SK-N-MC (cell line): ENCODE measurements around the gene FDX1.
"Not testable (repeated sequence)": the region's sequence is repeated elsewhere in the genome, so short reads cannot be mapped to it uniquely, and the experiment has no call there.

Source experiments
- EZH2 ChIP-seq: fragments of 200-600 bp; sonication (generic); IDR thresholded peaks from one replicate; pipeline ENCODE4 v1.6.1; 2017; ENCODE audit warnings: antibody characterized with exemption
- POLR2AphosphoS5 ChIP-seq: IDR thresholded peaks from 2 replicates; pipeline ENCODE4 v1.6.1; 2012; ENCODE audit warnings: mild to moderate bottlenecking, low read depth, low read length, borderline replicate concordance

- not testable (repeated sequence) for TF ChIP-seq EZH2, POLR2AphosphoS5
Measured at GRCh38 chr11:110397668-110398286, 32.0 kb upstream of the FDX1 start.
